B cell (primary cell): ENCODE data around the gene NUAK1. TPM values are rescaled to one million over a fixed set of nuclear protein-coding genes. Genes with fewer than 3 reads are reported as not detected.

Experiments
- ATAC-seq: fragments of 200-7000 bp; cut with Tn5 transposase; one replicate; pipeline ENCODE4 v1.10.0; 2021; ENCODE audit warnings: low read depth, mild to moderate bottlenecking, moderate number of reproducible peaks, moderate library complexity
- CTCF ChIA-PET: fragments of 350-600 bp; sonication (Branson Sonifier 250); formaldehyde crosslinking; loops from one replicate; lab custom pipeline; 2021; ENCODE audit warnings: antibody characterized with exemption, inconsistent platforms; lab: Charles Lee
- POLR2A ChIA-PET: fragments of 350-600 bp; sonication (Branson Sonifier 250); formaldehyde crosslinking; loops from one replicate; lab custom pipeline; 2021; ENCODE audit warnings: antibody characterized with exemption; lab: Charles Lee
- DNase-seq: peaks from one replicate; pipeline ENCODE4 v3.0.0; 2013
- H2AFZ ChIP-seq: 2 replicates; pipeline ENCODE4 v1.6.1; 2012; ENCODE audit warnings: mild to moderate bottlenecking, low read depth, low read length; ENCODE audit not compliant: insufficient read depth, poor library complexity, severe bottlenecking
- H3K27ac ChIP-seq, 2 donors: 1 replicate in 1 of 2; 2 replicates in 1 of 2; pipeline ENCODE4 v1.5.1; 2012 to 2013; ENCODE audit warnings: low read length in 2 of 2, mild to moderate bottlenecking in 2 of 2, moderate library complexity in 1 of 2
- H3K27me3 ChIP-seq, 4 experiments: fragments of 200-600 bp in 1 of 4; sonication (generic) in 1 of 4; replicated peaks in 1 of 4; 1 replicate in 2 of 4; 2 replicates in 2 of 4; pipeline versions ENCODE4 v1.6.1 to v1.7.0; 2013 to 2016; ENCODE audit warnings: low read length in 3 of 4, mild to moderate bottlenecking in 2 of 4, mixed read lengths in 1 of 4, moderate library complexity in 1 of 4; ENCODE audit not compliant: insufficient read depth in 4 of 4, control insufficient read depth in 3 of 4; ENCODE audit errors: control extremely low read depth in 1 of 4
- H3K36me3 ChIP-seq, 2 experiments: replicated peaks in 1 of 2; 1 replicate in 1 of 2; 2 replicates in 1 of 2; pipeline versions ENCODE4 v1.6.1 to v1.7.1; 2013; ENCODE audit warnings: low read length in 1 of 2; ENCODE audit not compliant: insufficient read depth in 2 of 2, control insufficient read depth in 1 of 2; ENCODE audit errors: control extremely low read depth in 1 of 2, extremely low read depth in 1 of 2
- H3K4me1 ChIP-seq, 2 donors: fragments of 200-600 bp in 1 of 2; sonication (generic) in 1 of 2; 1 replicate in 1 of 2; 2 replicates in 1 of 2; pipeline versions ENCODE4 v1.5.1 to v1.6.1; 2013 to 2017; ENCODE audit warnings: low read length in 2 of 2; ENCODE audit not compliant: control insufficient read depth in 2 of 2, insufficient read depth in 2 of 2
- H3K4me2 ChIP-seq: replicated peaks from 2 replicates; pipeline ENCODE3; 2012; ENCODE audit warnings: mild to moderate bottlenecking, low read depth, low read length; ENCODE audit not compliant: poor library complexity, severe bottlenecking
- H3K4me3 ChIP-seq, 5 experiments: fragments of 200-600 bp in 1 of 5; sonication (generic) in 1 of 5; 1 replicate in 3 of 5; 2 replicates in 2 of 5; pipeline versions ENCODE4 v1.5.1 to v1.7.0; 2011 to 2016; ENCODE audit warnings: low read length in 4 of 5, mild to moderate bottlenecking in 4 of 5, low read depth in 2 of 5, control low read depth in 1 of 5, moderate library complexity in 1 of 5; ENCODE audit not compliant: insufficient read depth in 1 of 5; ENCODE audit errors: control extremely low read depth in 1 of 5, extremely low read depth in 1 of 5
- H3K79me2 ChIP-seq: fragments of 200-600 bp; sonication (generic); one replicate; pipeline ENCODE4 v1.6.0; 2016; ENCODE audit warnings: low read length; ENCODE audit not compliant: control insufficient read depth, insufficient read depth
- H3K9ac ChIP-seq: fragments of 200-600 bp; sonication (generic); 2 replicates; pipeline ENCODE4 v1.6.1; 2017; ENCODE audit warnings: mild to moderate bottlenecking, low read length, moderate library complexity
- H3K9me3 ChIP-seq, 3 donors: one replicate each; pipeline versions ENCODE4 v1.6.1 to v1.7.1; 2013; ENCODE audit warnings: low read length in 2 of 3; ENCODE audit not compliant: control insufficient read depth in 2 of 3, insufficient read depth in 1 of 3; ENCODE audit errors: control extremely low read depth in 1 of 3
- H4K20me1 ChIP-seq: 2 replicates; pipeline ENCODE4 v1.6.0; 2012; ENCODE audit warnings: mild to moderate bottlenecking, low read length; ENCODE audit not compliant: insufficient read depth, control insufficient read depth, poor library complexity, severe bottlenecking
- H3K27ac Mint-ChIP-seq: one replicate; pipeline ENCODE4 v1.8.0; 2021; ENCODE audit warnings: mixed read lengths
- H3K27me3 Mint-ChIP-seq: one replicate; pipeline ENCODE4 v1.8.0; 2021; ENCODE audit warnings: mixed read lengths
- H3K4me1 Mint-ChIP-seq: one replicate; pipeline ENCODE4 v1.8.0; 2021; ENCODE audit warnings: mixed read lengths
- H3K4me3 Mint-ChIP-seq: one replicate; pipeline ENCODE4 v1.8.0; 2021; ENCODE audit warnings: mixed read lengths
- H3K9me3 Mint-ChIP-seq: one replicate; pipeline ENCODE4 v1.8.0; 2022; ENCODE audit warnings: mixed read lengths; ENCODE audit not compliant: insufficient read depth
- EZH2 ChIP-seq: IDR thresholded peaks from 2 replicates; pipeline ENCODE4 v1.6.1; 2012; ENCODE audit warnings: borderline replicate concordance, low read depth, mild to moderate bottlenecking, moderate library complexity, low read length; ENCODE audit not compliant: insufficient read depth, poor library complexity, severe bottlenecking
- WGBS: methylation state at CpG from one replicate; pipeline ENCODE4 v1.1.5; 2013; ENCODE audit warnings: missing lambda C conversion rate; ENCODE audit not compliant: insufficient coverage; 5-methylcytosine and 5-hydroxymethylcytosine counted together
- intact Hi-C: fragments of 100-400 bp; cut with micrococcal nuclease; formaldehyde crosslinking; loops from one replicate; pipeline ENCODE4 v1.10.0; 2022
- polyA plus RNA-seq: library from polyadenylated mRNA; depleted of rRNA; stranded (reverse); fragments of >200 nt; gene quantifications from 2 replicates; pipeline ENCODE4 v1.2.3, GENCODE V29; 2012
- total RNA-seq, 2 donors: library from RNA; stranded (reverse); fragments of 120-200 nt in 1 of 2; gene quantifications; 1 replicate in 1 of 2; 2 replicates in 1 of 2; pipeline versions ENCODE4 v1.2.3 to v1.2.4, GENCODE V29; 2013 to 2022
- TF ChIP-seq, protein P1 (sequence below): fragments of 200-600 bp; IDR thresholded peaks from one replicate; pipeline ENCODE4 v1.8.0; 2022; ENCODE audit warnings: antibody characterized with exemption, mild to moderate bottlenecking

Gene NUAK1
- total and polyA plus RNA-seq, 2 donors (not counting 1 experiment from before 2014, with no cell fraction given) = not detected

DNA sequence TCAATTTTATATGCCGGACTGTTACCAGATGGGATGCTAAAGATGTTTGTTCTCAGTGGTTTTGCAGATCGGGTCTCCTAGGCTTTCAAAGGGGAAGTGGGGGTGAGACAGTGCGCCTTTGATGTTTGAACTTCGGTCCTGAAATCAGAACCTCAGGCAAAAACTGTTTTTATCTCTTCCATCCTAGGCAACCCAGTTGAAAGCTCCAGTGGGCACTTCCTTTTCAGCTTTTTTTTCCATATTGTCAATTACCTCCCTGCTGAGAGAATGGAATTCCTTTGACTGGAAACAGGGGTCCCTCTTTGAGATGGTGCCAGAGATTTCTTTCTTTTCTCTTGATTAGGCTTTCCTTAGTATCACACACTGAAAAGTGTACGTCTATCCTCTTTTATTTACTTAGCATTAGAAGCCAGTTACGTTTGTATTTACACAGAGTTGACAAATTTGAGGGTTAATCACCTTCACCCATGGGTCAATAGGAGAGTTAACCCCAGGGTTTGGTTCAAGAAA is 40.0 kb downstream of the NUAK1 start:
- Histone ChIP-seq H3K79me2 (no peaks in the 10 kb centered on the region), H3K27me3 (peaks cover 0 to 2% (median 0%) of the 10 kb centered on the region in 4 experiments), H3K4me1 (no peaks in the 10 kb centered on the region), H4K20me1 (no peaks in the 10 kb centered on the region), H3K9me3 (peaks cover 0 to 3% (median 0%) of the 10 kb centered on the region in 3 donors), H3K27ac (no peak overlapping the region), H3K4me3 (no peak overlapping the region), H3K36me3 (no peaks in the 10 kb centered on the region), H3K4me2 (no peak overlapping the region), H2AFZ (no peak overlapping the region), H3K9ac (no peak overlapping the region)
- Mint-ChIP-seq H3K27me3 (peaks cover 55% of the 10 kb centered on the region), H3K27ac (no peak overlapping the region), H3K4me3 (no peak overlapping the region), H3K4me1 (no peaks in the 10 kb centered on the region), H3K9me3 (no peaks in the 10 kb centered on the region)
- CTCF ChIA-PET = no interaction called here
- WGBS = no CpG with 5 or more reads among the region's 6 CpGs
- POLR2A ChIA-PET = no interaction called here
- intact Hi-C loops = no loop called here
- DNase-seq = no peak
- no peak for TF ChIP-seq EZH2
- TF ChIP-seq, protein P1, sequence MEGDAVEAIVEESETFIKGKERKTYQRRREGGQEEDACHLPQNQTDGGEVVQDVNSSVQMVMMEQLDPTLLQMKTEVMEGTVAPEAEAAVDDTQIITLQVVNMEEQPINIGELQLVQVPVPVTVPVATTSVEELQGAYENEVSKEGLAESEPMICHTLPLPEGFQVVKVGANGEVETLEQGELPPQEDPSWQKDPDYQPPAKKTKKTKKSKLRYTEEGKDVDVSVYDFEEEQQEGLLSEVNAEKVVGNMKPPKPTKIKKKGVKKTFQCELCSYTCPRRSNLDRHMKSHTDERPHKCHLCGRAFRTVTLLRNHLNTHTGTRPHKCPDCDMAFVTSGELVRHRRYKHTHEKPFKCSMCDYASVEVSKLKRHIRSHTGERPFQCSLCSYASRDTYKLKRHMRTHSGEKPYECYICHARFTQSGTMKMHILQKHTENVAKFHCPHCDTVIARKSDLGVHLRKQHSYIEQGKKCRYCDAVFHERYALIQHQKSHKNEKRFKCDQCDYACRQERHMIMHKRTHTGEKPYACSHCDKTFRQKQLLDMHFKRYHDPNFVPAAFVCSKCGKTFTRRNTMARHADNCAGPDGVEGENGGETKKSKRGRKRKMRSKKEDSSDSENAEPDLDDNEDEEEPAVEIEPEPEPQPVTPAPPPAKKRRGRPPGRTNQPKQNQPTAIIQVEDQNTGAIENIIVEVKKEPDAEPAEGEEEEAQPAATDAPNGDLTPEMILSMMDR = no peak
- no peak for ATAC-seq

DNA sequence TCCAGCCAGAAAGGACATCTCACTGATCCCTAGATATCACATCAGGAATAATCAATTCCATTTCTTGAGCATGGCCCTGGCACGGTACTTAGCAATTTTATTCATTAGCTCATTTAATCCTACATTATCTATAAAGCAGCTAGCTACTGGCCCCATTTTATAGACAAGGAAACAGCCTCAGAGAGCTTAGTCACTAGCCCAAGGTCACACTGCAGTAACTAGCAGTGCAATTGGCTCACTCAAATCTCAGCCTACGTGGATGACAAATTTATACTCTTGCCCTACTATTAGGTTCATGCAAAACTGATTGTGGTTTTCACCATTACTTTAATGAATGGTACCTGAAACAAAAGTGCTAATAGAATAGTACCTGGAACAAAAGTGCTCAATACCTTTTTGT is 41.7 kb downstream of the NUAK1 start:
- Histone ChIP-seq H3K36me3 (no peaks in the 10 kb centered on the region), H3K27ac (no peak overlapping the region), H3K4me3 (no peak overlapping the region), H4K20me1 (no peaks in the 10 kb centered on the region), H3K4me1 (no peaks in the 10 kb centered on the region), H3K9ac (no peak overlapping the region), H3K9me3 (peaks cover 0 to 3% (median 0%) of the 10 kb centered on the region in 3 donors), H3K79me2 (no peaks in the 10 kb centered on the region), H3K27me3 (no peaks in the 10 kb centered on the region), H2AFZ (no peak overlapping the region), H3K4me2 (no peak overlapping the region)
- Mint-ChIP-seq H3K27me3 (peaks cover 46% of the 10 kb centered on the region), H3K4me3 (no peak overlapping the region), H3K27ac (no peak overlapping the region), H3K4me1 (no peaks in the 10 kb centered on the region), H3K9me3 (no peaks in the 10 kb centered on the region)
- TF ChIP-seq EZH2 = no peak
- DNase-seq (no peak), ATAC-seq (no peak)
- intact Hi-C loops = no loop called here
- WGBS = 83% methylated on average over 1 of the region's 2 CpGs
- ChIA-PET POLR2A (no interaction called here), CTCF (no interaction called here)
